NCI-H1105 treated with DMSO at 0.1 percent for 48 hours (cell line): Measurements from ENCODE around the gene TBXA2R.
A peak's percentile ranks its signal among the peaks of the same experiment; 100 is the strongest.
"Not testable (repeated sequence)": the region's sequence is repeated elsewhere in the genome, so short reads cannot be mapped to it uniquely, and the experiment has no call there.

Experiments
- DNase-seq: peaks from one replicate; lab custom pipeline; 2025; lab: John Stamatoyannopoulos, UW

TBXA2R gene

GRCh38 chr19:3639479-3639878 lies 32.8 kb upstream of the TBXA2R start:
- DNase-seq: no peak

GRCh38 chr19:3638208-3639193 lies 31.8 kb upstream of the TBXA2R start:
- no peak for DNase-seq

- no peak for DNase-seq
Observed at GRCh38 chr19:3637621-3638020, 30.9 kb upstream of the TBXA2R start.

DNA sequence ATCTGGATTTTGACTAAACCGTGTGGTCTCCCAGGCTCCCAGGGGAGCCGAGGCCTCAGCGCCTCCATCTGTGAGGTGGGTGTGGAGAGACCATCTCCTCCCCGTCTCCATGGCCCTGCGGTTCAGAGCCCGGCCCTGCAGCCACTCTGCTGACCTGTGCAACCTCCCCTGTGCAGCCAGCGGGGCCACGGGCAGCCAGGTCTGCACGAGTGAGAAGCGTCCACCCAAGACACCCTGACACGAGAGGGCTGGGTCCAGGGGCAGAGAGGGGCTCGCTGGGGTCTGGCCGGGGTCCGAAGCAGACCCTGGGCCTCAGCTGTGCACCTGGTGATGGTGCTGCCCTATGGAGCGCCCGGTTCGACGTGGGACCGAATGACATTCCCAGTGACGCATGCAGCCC lies 30.3 kb upstream of the TBXA2R start:
- DNase-seq: no peak

- no peak for DNase-seq
Observed at GRCh38 chr19:3636506-3636905, 29.8 kb upstream of the TBXA2R start.

DNA sequence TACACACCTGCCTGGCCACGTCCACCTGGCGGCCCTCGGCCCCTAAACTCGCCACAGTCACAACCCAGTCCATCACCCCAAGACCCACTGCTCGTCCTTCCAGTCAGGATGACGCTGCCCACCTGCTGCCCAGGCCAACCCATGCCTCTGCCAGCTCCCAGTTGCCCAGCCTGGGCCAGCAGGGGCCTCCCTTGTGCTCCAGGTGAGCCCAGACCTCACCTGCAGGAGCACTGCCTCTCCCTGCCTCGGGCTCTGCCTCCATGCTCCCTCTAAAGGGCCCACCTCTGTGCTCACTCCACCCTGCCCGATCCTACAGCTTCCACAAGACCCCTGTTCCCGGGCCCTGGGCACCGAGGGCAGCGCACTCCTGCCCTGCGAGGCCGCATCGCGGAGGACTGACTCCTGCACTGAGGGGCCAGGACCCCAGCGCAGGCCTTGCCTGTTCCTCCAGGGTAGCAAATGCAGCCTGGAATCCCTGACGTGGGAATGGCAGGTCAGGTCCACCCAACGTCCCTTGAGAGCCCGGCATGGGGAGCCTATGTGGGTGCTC lies 27.9 kb upstream of the TBXA2R start:
- no peak for DNase-seq

GRCh38 chr19:3633559-3633988 lies 26.9 kb upstream of the TBXA2R start:
- DNase-seq: no peak

- no peak for DNase-seq
Observed at GRCh38 chr19:3632739-3633558, 26.3 kb upstream of the TBXA2R start.

DNA sequence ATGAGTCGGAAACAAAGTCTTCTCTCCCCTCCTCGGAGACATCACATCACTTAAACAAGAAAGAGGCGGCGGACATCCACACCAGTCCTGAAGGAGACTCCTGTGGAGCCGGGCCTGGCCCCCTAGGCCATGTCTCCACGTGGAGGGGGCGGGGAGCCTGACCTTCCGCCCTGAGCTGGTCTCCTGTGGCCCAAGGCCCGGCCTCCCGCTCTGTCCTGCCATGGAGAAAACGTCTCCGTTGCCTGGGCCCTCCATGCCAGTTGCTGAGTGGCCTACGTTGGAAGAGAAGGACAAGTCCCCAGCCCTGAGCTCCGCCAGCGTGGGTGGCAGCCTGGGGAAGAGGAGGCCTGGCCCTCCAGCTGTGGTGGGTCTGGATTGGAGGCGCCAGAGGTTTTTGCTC lies 25.4 kb upstream of the TBXA2R start:
- no peak for DNase-seq

DNA sequence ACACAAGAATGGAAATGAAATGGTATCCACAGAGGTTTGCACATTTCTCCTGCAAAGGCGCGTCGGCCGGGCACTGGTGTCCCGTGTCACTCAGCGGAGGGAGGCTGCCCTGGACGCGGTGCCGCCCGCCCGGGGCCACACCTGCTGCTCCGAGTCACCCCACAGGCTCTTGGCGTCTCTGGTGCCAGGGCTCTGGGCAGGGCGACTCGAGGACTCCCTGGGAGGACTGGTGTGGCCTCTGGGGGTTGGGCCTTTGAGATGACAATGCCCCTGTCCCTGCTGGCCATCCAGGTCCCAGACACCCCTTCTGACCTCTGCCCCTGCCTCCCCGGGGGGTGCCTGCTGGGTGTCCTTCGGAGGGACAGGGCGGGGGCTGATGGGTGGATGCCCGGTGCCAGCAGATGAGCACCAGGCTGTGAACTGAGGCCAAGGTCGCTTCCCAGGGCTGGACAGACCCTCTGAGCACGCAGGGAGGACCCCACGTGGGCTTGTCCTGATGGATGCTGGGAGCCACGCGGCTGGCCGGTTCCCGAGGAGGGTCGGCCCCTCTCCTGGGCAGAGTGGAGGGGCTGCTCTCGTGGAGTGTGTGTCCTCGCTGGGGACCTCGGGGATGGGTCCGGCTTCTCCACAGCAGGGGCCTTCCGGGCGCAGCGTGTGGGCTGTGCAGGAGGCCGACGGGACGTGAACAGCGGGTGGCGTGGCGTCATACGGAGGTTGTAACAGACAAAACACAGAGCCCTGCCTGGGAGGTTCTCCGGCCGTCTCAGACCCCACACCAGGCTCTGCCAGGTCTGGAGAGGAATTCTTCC lies 24.6 kb upstream of the TBXA2R start:
- no peak for DNase-seq

DNA sequence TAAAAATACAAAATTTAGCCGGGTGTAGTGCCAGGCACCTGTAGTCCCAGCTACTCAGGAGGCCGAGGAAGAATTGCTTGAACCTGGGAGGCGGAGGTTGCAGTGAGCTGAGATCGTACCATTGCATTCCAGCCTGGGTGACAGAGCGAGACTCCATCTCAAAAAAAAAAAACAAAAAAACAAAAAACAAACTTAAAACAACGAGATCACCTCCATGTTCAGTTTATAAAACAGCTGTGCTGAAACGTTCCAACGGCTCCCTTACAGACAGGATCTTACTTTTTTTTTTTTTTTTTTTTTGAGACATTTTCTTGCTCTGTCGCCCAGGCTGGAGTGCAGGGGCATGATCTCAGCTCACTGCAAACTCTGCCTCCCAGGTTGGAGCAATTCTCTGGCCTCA lies 22.1 kb upstream of the TBXA2R start:
- not testable (repeated sequence) for DNase-seq

DNA sequence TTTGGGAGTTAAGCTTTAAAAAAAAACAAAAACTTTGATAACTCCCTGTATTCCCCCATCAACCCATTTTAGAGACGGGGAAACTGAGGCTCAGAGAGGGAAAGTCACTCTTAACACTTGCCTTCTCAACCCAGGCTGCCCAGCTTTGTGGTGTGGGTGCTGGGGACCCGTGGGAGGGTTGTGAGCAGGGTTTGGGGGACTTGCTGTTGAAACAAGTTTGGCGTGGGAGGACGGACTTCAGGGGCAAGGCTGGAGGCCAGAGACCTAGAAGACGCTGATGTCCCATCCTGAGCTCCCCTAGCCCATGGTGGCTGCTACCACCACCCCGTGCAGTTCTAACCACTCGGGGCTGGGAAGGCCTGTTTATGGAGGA lies 20.7 kb upstream of the TBXA2R start:
- DNase-seq: no peak

DNA sequence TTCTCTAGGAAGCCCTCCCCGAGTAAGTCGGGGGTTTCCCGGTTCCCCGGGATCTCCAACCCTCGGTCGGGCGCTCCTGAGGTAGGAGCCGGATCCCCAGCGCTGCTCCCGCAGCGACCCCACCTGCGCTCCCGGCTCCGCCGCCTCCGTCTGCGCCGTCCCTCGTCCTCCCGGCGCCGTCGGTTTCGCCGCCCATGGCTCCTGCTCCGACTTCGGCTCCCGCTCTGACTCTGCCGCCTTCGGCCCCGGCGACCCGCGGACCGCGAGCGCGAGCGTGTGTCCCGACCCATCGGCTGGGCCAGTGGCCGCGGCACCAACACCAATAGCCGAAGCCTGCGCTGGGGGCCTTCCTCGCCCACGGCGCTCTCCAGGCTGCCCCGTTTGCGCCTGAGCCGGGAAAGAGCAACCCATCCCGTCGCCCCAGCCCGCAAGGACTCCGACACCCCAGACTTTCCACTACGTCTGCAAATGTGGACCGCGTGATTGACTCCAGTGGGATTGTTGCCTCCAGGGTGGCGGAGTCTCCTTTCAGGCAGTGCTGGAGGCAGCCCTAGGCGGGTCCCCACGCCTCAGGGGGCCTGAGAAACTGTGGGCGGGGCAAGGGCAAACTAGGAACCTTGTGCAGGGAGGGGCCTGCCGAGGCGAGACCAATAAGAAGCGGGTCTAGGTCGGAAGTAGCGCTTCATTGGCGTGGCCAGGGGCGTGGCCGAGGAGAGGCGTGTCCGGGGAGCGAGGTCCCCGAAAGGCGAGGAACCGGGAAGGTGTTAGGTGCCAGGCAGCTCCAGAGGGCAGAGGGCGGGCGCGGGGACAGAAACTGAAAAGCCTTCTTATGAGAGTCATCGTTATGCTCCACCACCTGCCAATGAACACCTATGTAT lies 20.0 kb upstream of the TBXA2R start, which contains the start of gene CACTIN:
CACTIN (minus strand) TSS at position 318 of the 878 bp plus-strand sequence; CDS start at position 290, 28 bp downstream.
- peak; percentile 98 for DNase-seq

DNA sequence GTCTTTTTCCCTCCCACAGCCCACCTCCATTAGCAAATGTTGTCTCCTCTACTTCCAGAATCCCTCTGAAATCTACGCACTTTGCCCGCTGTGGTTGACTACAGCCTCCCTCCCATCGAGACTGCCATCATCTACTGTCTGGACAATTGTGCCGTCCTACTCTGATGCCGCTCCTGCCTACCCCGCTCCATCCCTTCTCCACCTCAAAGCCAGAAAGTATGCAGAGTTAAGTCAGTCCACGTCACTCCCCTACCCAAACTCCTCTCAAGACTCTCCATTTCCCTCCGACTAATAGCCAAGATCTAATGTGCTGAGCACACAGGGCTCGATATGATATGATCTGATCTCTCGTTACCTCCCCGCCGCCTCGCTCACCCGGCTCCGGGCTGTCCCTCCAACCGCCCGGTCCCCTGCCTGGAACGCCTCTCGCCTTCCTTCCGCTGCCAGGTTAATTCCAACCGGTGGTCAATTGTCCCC lies 19.4 kb upstream of the TBXA2R start:
- no peak for DNase-seq

- no peak for DNase-seq
Observed at GRCh38 chr19:3623716-3624115, 17.0 kb upstream of the TBXA2R start.

- no peak for DNase-seq
Observed at GRCh38 chr19:3622224-3622623, 15.5 kb upstream of the TBXA2R start.

DNA sequence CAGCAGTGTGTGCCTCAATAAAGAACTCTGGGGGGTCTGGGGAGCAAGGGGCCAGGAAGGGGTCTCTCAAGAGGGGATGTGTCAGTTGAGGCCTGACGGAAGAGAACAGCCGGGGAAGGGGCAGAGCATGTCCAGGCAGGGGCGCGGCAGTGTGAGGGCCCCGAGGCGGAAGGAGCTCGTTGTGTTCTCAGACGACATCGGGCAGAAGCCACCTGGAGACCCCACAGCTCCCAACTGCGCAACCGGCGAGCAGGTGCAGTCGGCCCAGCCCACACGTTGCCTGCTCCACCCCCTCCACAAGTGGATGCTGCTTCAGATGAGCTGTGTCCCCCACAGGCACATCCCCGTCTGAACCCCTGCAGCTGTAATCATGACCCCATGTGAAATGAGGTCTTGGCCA lies 15.0 kb upstream of the TBXA2R start:
- DNase-seq: no peak

DNA sequence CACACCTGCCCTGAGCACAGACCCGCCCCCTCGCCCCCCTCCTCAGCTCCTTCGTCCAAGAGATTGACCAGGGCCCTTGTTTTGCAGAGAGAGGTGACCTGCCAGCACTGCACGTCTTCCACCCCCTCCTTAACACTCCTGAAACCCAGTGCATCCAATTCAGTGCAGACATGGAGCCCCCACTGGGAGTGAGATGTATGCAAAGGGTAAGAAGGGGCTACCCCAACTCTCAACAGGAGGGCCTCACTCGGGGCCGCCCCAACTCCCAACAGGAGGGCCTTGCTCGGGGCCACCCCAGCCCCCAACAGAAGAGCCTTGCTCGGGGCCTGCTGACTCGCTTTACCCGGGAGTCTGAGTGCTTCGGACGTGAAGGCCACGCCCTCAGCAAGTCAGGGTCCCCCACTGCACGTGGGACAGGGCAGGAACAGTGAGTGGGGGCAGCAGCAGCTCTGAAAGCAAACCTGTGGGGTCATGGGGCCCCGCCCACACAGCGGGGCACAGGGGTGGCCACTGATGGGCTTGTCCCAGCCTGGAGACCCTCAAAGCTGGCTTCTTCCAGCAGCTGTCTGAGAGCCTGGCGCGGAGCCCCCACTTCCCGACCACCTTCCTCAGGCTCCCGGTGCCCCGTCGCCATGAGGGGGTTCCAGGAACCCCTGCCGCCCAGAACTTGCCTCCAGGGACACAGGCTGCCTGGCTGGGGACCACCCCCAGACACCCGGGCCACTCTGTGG lies 14.3 kb upstream of the TBXA2R start:
- DNase-seq: no peak

- DNase-seq: no peak
Observed at GRCh38 chr19:3620145-3620816, 13.6 kb upstream of the TBXA2R start.
